PC-3 (cell line): ENCODE results near the gene TSKU. TPM values are rescaled to one million over a fixed set of nuclear protein-coding genes. Genes with fewer than 3 reads are reported as not detected.

Experiments
- ATAC-seq: fragments of 200-7000 bp; cut with Tn5 transposase; 2 replicates; pipeline ENCODE4 v1.9.1; 2020; ENCODE audit warnings: mild to moderate bottlenecking, moderate library complexity
- BruUV-seq: library from RNA; stranded (reverse); fragments of 400-500 nt; replicated peaks from 2 replicates; lab custom pipeline; 2021; lab: Mats Ljungman, UMichigan
- CTCF ChIA-PET: fragments of 300-600 bp; sonication (Branson Sonifier 250); formaldehyde crosslinking; loops from one replicate; lab custom pipeline; 2022; ENCODE audit warnings: antibody characterized with exemption; lab: Charles Lee
- POLR2A ChIA-PET: fragments of 300-600 bp; sonication (Branson Sonifier 250); formaldehyde crosslinking; loops from one replicate; lab custom pipeline; 2022; ENCODE audit warnings: antibody characterized with exemption; ENCODE audit not compliant: unreplicated experiment; lab: Charles Lee
- DNase-seq: peaks from one replicate; pipeline ENCODE4 v3.0.0-alpha.2; 2015
- H2AFZ ChIP-seq: fragments of 300-600 bp; sonication (generic); 2 replicates; pipeline ENCODE4 v1.6.0; 2016; ENCODE audit warnings: antibody characterized with exemption, low read length
- H3F3A ChIP-seq: fragments of 300-600 bp; sonication (generic); one replicate; pipeline ENCODE4 v1.6.0; 2017; ENCODE audit warnings: antibody characterized with exemption, low read length, control low read depth, mild to moderate bottlenecking; ENCODE audit not compliant: unreplicated experiment
- H3K27ac ChIP-seq: fragments of 300-600 bp; sonication (generic); 2 replicates; pipeline ENCODE4 v1.5.1; 2016; ENCODE audit warnings: mild to moderate bottlenecking, low read length
- H3K27me3 ChIP-seq: fragments of 300-600 bp; sonication (generic); 2 replicates; pipeline ENCODE4 v1.6.1; 2016; ENCODE audit warnings: low read length, mixed read lengths
- H3K36me3 ChIP-seq: fragments of 300-600 bp; sonication (generic); 2 replicates; pipeline ENCODE4 v1.6.1; 2016; ENCODE audit warnings: low read depth, mixed run types, low read length, mixed read lengths
- H3K4me1 ChIP-seq: fragments of 300-600 bp; sonication (generic); 2 replicates; pipeline ENCODE4 v1.5.1; 2016; ENCODE audit warnings: low read length; ENCODE audit not compliant: insufficient read depth
- H3K4me2 ChIP-seq: fragments of 300-600 bp; sonication (generic); 2 replicates; pipeline ENCODE4 v1.6.0; 2016; ENCODE audit warnings: low read length
- H3K4me3 ChIP-seq: fragments of 300-600 bp; sonication (generic); 2 replicates; pipeline ENCODE4 v1.5.1; 2016; ENCODE audit warnings: mild to moderate bottlenecking, low read length, mixed read lengths
- H3K79me2 ChIP-seq: fragments of 300-600 bp; sonication (generic); 2 replicates; pipeline ENCODE4 v1.6.1; 2017; ENCODE audit warnings: low read length, mixed read lengths
- H3K9ac ChIP-seq: fragments of 300-600 bp; sonication (generic); 2 replicates; pipeline ENCODE4 v1.6.0; 2016; ENCODE audit warnings: mild to moderate bottlenecking, low read length
- H3K9me2 ChIP-seq: fragments of 300-600 bp; sonication (generic); replicated peaks from 2 replicates; pipeline ENCODE4 v1.6.1; 2016; ENCODE audit warnings: mixed run types, low read length, mixed read lengths
- H3K9me3 ChIP-seq: fragments of 300-600 bp; sonication (generic); 2 replicates; pipeline ENCODE4 v1.6.1; 2016; ENCODE audit warnings: low read length, mixed read lengths
- H4K20me1 ChIP-seq: fragments of 300-600 bp; sonication (generic); 2 replicates; pipeline ENCODE4 v1.6.1; 2016; ENCODE audit warnings: low read length, mixed read lengths
- EZH2 ChIP-seq: fragments of 300-600 bp; sonication (generic); IDR thresholded peaks from one replicate; pipeline ENCODE4 v1.6.1; 2017; ENCODE audit warnings: antibody characterized with exemption, mild to moderate bottlenecking, low read length; ENCODE audit not compliant: unreplicated experiment
- EZH2phosphoT487 ChIP-seq: fragments of 300-600 bp; sonication (generic); IDR thresholded peaks from 2 replicates; pipeline ENCODE4 v1.6.1; 2018; ENCODE audit warnings: mild to moderate bottlenecking, antibody characterized with exemption, low read length, borderline replicate concordance
- intact Hi-C: fragments of 100-400 bp; cut with micrococcal nuclease; formaldehyde crosslinking; loops from 2 replicates; pipeline ENCODE4 v1.9.0; 2023
- total RNA-seq: library from RNA; depleted of rRNA; stranded (reverse); fragments of >200 nt; gene quantifications from 2 replicates; pipeline ENCODE4 v1.2.3, GENCODE V29; 2014
- TF ChIP-seq, protein P1 (sequence below): fragments of 300-600 bp; sonication (generic); conservative IDR thresholded peaks from 2 replicates; pipeline ENCODE4 v1.5.1; 2017; ENCODE audit warnings: antibody characterized with exemption, low read depth, mild to moderate bottlenecking, low read length

The TSKU gene
- total RNA-seq, 1 experiment from 2014 or later: 32.1 TPM

DNA sequence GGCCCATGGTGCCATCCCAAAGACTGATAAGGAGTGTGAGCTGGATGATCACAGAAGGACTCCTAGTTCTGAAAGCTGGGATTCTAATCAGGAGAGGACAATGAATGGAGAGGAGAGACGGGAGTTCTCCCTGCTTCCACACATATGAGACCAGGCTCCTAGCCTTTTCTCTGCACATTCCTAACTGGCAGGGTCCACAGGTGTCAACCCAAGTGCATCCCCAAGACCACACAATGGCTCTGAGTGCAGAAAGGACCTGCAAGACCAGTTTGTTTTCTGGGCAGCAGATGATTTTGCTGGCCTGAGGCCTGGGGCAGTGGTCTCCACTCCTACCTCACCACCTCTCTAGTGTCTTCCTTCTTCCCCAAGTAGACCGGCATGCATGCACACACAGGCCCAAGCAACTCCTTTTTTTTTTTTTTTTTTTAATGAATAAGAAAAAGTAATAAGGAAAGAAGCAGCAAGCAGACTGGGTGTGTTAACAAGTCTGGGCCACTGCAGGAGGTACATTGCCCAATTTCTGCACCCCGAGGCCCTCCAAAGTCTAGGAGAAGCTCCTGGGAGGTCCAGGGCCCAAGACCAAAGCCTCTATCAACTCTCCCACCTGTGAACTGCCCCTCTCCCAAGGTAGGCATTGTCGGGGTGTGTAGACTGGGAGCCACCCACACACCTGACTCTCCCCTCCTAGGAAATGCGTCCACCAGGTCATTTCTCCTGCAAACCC, 1.2 kb upstream of the TSKU start:
- Histone ChIP-seq H3F3A (no peaks in the 10 kb centered on the region), H3K9me3 (no peaks in the 10 kb centered on the region), H3K9me2 (no peaks in the 10 kb centered on the region), H3K4me3 (peak overlapping the region; percentile 92), H3K36me3 (0 out of 2 replicates have a peak, but pooled peaks cover under 1% of the 10 kb centered on the region), H3K27me3 (no peaks in the 10 kb centered on the region), H3K9ac (peak overlapping the region; percentile 42; the same call in 1 of the 2 replicates), H3K27ac (no peak overlapping the region), H3K79me2 (peaks cover 36% of the 10 kb centered on the region), H2AFZ (no peak overlapping the region), H4K20me1 (peaks cover 14% of the 10 kb centered on the region), H3K4me1 (peaks cover 11% of the 10 kb centered on the region), H3K4me2 (peak overlapping the region; percentile 98)
- TF ChIP-seq EZH2: no peak
- TF ChIP-seq, protein P1, sequence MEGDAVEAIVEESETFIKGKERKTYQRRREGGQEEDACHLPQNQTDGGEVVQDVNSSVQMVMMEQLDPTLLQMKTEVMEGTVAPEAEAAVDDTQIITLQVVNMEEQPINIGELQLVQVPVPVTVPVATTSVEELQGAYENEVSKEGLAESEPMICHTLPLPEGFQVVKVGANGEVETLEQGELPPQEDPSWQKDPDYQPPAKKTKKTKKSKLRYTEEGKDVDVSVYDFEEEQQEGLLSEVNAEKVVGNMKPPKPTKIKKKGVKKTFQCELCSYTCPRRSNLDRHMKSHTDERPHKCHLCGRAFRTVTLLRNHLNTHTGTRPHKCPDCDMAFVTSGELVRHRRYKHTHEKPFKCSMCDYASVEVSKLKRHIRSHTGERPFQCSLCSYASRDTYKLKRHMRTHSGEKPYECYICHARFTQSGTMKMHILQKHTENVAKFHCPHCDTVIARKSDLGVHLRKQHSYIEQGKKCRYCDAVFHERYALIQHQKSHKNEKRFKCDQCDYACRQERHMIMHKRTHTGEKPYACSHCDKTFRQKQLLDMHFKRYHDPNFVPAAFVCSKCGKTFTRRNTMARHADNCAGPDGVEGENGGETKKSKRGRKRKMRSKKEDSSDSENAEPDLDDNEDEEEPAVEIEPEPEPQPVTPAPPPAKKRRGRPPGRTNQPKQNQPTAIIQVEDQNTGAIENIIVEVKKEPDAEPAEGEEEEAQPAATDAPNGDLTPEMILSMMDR: no peak
- no peak for TF ChIP-seq EZH2phosphoT487
- DNase-seq: no peak
- BruUV-seq: no TSS peak
- POLR2A ChIA-PET: interaction anchor here (0.6 kb wide), 2 partner anchors 257 to 517 kb away, joined by 8 to 11 read pairs; no protein-coding TSS in a partner anchor
- ATAC-seq: no peak
- intact Hi-C loops: loop anchor here (5.0 kb wide), 1 partner anchor 50 kb away; no protein-coding TSS in a partner anchor
- CTCF ChIA-PET: interaction anchor here (0.9 kb wide), 1 partner anchor 137 kb away, joined by 3 read pairs; no protein-coding TSS in a partner anchor

DNA sequence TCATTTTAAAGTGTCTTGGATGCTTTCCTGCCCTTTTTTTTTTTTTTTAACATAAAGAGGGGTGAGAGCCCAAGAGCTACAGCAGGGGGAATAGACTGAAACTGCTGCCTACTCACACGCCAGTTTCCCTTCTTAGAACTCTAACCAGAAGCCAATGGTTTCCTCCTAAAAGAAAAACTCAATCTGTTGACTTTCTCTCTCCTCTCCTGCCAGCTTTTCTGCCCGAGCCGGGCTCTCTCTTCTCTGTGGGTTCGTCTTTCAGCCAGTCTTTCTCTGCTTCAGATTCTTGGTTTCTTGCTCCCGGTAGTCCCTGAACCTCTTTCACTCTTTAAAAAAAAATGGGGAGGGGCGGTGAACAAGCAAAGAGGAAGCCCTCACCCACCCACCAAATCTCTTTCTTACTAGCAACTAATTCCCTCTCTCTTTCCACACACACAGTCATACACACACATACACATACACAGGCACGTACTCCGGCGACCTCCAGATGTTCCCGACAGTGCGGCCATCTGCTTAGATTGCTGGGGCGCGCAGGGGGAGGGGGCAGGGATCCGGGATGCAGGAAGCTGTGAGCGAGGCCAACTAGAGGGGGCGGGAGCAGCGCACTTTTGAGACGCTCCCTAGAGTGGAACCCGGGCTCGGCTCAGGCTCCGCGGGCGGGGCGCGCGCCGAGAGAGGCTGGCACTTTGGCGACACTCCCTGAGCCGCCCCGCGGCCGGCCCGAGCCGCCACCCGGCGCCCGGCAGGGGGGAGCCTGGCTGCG, 444 bp upstream of the TSKU start:
- peaks cover 43% of the 10 kb centered on the region for H3K79me2 ChIP-seq
- H3K4me1 ChIP-seq: peaks cover 14% of the 10 kb centered on the region
- no peaks in the 10 kb centered on the region for H3K27me3 ChIP-seq
- H3F3A ChIP-seq: no peaks in the 10 kb centered on the region
- TSS peak; percentile 86 for BruUV-seq
- no peak for TF ChIP-seq EZH2phosphoT487
- TF ChIP-seq EZH2: no peak
- TF ChIP-seq, protein P1: no peak
- peaks cover 14% of the 10 kb centered on the region for H4K20me1 ChIP-seq
- 0 out of 2 replicates have a peak, but pooled peaks cover 4% of the 10 kb centered on the region for H3K36me3 ChIP-seq
- intact Hi-C loops: loop anchor here (5.0 kb wide), 1 partner anchor 50 kb away; no protein-coding TSS in a partner anchor
- peak overlapping the region; percentile 98 for H3K4me2 ChIP-seq
- ATAC-seq: peak; percentile 66
- peak overlapping the region; percentile 97 for H3K9ac ChIP-seq
- CTCF ChIA-PET: interaction anchor here (0.6 to 0.9 kb wide), 2 partner anchors 27 to 136 kb away, joined by 3 read pairs; no protein-coding TSS in a partner anchor
- peak overlapping the region; percentile 72 for H2AFZ ChIP-seq
- H3K9me3 ChIP-seq: no peaks in the 10 kb centered on the region
- peak overlapping the region; percentile 0; the same call in 1 of the 2 replicates for H3K27ac ChIP-seq
- POLR2A ChIA-PET: interaction anchor here (0.6 kb wide), 2 partner anchors 258 to 518 kb away, joined by 8 to 11 read pairs; no protein-coding TSS in a partner anchor
- peak overlapping the region; percentile 92 for H3K4me3 ChIP-seq
- peak; percentile 89 for DNase-seq
- no peaks in the 10 kb centered on the region for H3K9me2 ChIP-seq
